Subcutaneous abdominal adipose tissue (tissue), 5 donors: ENCODE results near the gene MYL11.

Source experiments
- H3K27ac ChIP-seq: one replicate; pipeline ENCODE4 v1.7.0; 2013; ENCODE audit warnings: low read depth, mild to moderate bottlenecking, inconsistent platforms, low read length, moderate library complexity
- H3K27me3 ChIP-seq, 5 donors: one replicate each; pipeline ENCODE4 v1.7.0; 2013; ENCODE audit warnings: low read length in 5 of 5, inconsistent platforms in 1 of 5; ENCODE audit not compliant: control insufficient read depth in 5 of 5, insufficient read depth in 4 of 5
- H3K36me3 ChIP-seq, 5 donors: one replicate each; pipeline ENCODE4 v1.7.0; 2013; ENCODE audit warnings: low read length in 5 of 5; ENCODE audit not compliant: control insufficient read depth in 5 of 5, insufficient read depth in 5 of 5
- H3K4me1 ChIP-seq, 5 donors: one replicate each; pipeline ENCODE4 v1.7.0; 2013; ENCODE audit warnings: low read length in 5 of 5, mild to moderate bottlenecking in 3 of 5, moderate library complexity in 1 of 5; ENCODE audit not compliant: control insufficient read depth in 5 of 5, insufficient read depth in 5 of 5
- H3K4me3 ChIP-seq, 5 donors: one replicate each; pipeline ENCODE4 v1.7.0; 2013; ENCODE audit warnings: low read length in 5 of 5, low read depth in 1 of 5
- H3K9ac ChIP-seq, 5 donors: one replicate each; pipeline ENCODE4 v1.7.0; 2013; ENCODE audit warnings: low read length in 5 of 5, mild to moderate bottlenecking in 4 of 5, moderate library complexity in 3 of 5
- H3K9me3 ChIP-seq, 5 donors: one replicate each; pipeline ENCODE4 v1.7.0; 2013; ENCODE audit warnings: low read length in 5 of 5; ENCODE audit not compliant: control insufficient read depth in 5 of 5
- donor health status: healthy.
- donor health status: healthy.
- donor health status: healthy.
- donor health status: healthy.
- donor health status: healthy.

The MYL11 gene

DNA sequence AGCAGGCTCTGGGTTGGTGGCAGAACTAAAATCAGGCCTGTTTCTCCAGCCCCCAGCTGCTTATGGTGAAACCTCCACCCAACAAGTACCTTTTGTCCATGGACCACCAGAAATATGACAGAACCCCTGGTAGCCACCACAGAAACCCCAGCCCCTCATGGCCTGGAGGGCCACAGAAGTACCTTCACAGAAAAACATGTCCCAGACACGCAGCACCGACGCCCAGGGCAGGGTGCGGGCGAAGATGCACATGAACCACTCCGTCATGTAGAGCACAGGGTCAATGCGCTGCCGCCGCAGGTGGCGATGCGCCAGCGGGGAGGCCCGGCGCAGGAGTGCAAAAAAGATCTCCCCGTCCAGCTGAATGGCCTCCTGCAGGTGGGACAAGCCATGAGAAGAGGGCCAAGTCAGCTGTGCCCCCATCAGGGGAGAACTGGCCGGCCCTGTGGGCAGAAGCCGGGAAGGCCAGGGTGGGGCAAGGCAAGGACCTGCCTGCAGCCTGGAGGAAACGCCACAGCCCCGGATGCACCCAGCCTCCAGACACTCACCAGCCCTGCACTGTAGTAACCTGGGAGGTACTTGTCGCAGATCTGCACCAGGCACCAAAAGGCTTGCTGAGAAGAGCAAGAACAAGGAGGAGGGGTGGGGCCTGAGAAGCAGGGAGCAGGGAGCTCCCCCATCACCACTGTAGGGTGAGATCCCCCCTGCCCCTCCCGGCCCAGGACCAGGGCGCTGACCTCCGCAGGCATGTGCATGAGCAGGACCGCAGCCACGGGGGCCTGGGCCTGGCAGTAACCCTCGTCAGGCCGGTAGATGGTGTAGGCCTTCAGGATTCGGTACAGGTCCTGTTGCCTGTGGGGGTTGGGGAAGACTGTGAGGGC, 15.4 kb upstream of the MYL11 start:
- H3K4me3 ChIP-seq, result no peak overlapping the region
- peaks cover 0 to 4% (median 0%) of the 10 kb centered on the region in 5 donors for H3K27me3 ChIP-seq
- H3K9ac ChIP-seq, result no peak overlapping the region
- H3K4me1 ChIP-seq, result peaks cover 7 to 30% (median 26%) of the 10 kb centered on the region in 5 donors
- peaks cover 0 to 58% (median 50%) of the 10 kb centered on the region in 5 donors for H3K36me3 ChIP-seq
- H3K9me3 ChIP-seq, result no peaks in the 10 kb centered on the region
- H3K27ac ChIP-seq, result no peak overlapping the region

DNA sequence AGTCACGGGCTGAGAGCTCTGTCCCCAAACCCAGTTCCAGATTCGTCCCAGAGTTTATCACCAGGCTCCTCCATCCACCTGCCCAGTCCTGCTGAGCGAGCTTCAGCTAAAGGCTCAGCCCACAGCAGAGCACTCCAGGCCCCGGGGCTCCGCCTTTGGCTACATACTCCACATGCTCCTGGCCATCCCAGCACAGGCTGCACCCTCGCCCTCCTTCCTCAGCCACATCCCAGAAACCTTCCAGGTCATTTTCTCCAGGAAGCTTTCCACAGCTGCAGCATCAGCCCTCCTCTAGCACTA, 14.8 kb upstream of the MYL11 start:
- Histone ChIP-seq H3K27me3 (peaks cover 0 to 4% (median 0%) of the 10 kb centered on the region in 5 donors), H3K27ac (no peak overlapping the region), H3K9me3 (no peaks in the 10 kb centered on the region), H3K4me1 (peaks cover 5 to 25% (median 20%) of the 10 kb centered on the region in 5 donors), H3K36me3 (peaks cover 0 to 64% (median 56%) of the 10 kb centered on the region in 5 donors), H3K9ac (no peak overlapping the region), H3K4me3 (no peak overlapping the region)

DNA sequence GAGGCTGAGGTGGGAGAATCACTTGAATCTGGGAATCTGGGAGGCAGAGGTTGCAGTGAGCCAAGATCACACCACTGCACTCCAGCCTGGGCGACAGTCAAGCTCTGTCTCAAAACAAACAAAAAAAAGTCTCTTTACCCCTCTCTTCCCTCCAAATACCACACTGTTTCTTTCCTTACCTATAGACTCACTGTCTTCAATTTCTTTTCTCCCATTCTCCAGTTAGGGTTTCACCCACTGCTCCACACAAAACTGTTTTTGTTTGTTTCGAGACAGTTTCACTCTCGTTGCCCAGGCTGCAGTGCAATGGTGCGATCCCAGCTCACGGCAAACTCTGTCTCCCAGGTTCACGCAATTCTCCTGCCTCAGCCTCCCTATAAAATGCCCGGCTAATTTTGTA, 13.4 kb upstream of the MYL11 start:
- Histone ChIP-seq H3K27ac (no peak overlapping the region), H3K4me1 (peaks cover 0 to 14% (median 12%) of the 10 kb centered on the region in 5 donors), H3K36me3 (peaks cover 0 to 75% (median 61%) of the 10 kb centered on the region in 5 donors), H3K9me3 (no peaks in the 10 kb centered on the region), H3K27me3 (no peaks in the 10 kb centered on the region), H3K4me3 (no peak overlapping the region), H3K9ac (no peak overlapping the region)

DNA sequence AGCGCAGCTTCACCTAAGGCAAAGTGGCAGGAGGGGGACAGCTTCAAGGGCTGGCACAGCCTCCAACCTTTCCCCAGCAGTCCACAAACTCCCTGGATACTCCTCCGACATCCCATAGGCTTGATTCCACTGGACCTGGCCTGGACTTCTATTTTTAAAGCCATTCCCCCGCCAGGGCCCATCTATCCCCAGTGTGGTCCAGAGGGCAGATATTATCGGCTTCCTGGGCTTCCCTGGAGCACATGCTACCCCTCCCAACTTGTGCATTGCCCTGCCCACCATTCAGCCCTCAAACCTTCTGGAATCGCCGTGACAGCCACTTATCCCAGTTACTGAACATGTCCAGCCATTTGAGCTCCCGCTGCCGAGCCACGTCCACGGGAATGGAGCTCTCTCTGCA, 9.4 kb upstream of the MYL11 start:
- Histone ChIP-seq H3K9me3 (no peaks in the 10 kb centered on the region), H3K4me3 (no peak overlapping the region), H3K36me3 (peaks cover 0 to 41% (median 32%) of the 10 kb centered on the region in 5 donors), H3K9ac (no peak overlapping the region), H3K27me3 (no peaks in the 10 kb centered on the region), H3K27ac (no peak overlapping the region), H3K4me1 (peaks cover 14 to 35% (median 34%) of the 10 kb centered on the region in 5 donors)

DNA sequence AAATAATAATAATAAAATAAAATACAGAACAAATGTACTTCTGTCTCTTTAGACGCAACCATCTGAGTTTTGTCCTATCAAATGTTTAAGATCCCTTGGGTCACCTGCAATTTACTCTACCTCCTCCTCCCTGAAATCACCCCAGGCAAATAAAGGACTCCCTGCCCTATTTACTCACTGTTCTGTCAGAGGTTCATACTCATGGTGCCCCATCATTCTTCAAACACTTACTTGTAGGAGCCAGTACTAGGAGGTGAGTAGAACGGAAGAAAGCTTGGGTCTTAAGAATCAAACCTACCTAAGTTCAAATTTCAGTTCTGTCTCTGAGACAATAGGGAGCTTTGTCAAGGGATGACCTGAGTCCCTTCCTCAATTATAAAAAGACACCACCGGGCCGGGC, 8.1 kb upstream of the MYL11 start:
- peaks cover 14 to 41% (median 39%) of the 10 kb centered on the region in 5 donors for H3K4me1 ChIP-seq
- H3K9me3 ChIP-seq, result no peaks in the 10 kb centered on the region
- H3K27me3 ChIP-seq, result no peaks in the 10 kb centered on the region
- H3K36me3 ChIP-seq, result peaks cover 0 to 31% (median 27%) of the 10 kb centered on the region in 5 donors
- no peak overlapping the region for H3K4me3 ChIP-seq
- H3K9ac ChIP-seq, result no peak overlapping the region
- H3K27ac ChIP-seq, result no peak overlapping the region

DNA sequence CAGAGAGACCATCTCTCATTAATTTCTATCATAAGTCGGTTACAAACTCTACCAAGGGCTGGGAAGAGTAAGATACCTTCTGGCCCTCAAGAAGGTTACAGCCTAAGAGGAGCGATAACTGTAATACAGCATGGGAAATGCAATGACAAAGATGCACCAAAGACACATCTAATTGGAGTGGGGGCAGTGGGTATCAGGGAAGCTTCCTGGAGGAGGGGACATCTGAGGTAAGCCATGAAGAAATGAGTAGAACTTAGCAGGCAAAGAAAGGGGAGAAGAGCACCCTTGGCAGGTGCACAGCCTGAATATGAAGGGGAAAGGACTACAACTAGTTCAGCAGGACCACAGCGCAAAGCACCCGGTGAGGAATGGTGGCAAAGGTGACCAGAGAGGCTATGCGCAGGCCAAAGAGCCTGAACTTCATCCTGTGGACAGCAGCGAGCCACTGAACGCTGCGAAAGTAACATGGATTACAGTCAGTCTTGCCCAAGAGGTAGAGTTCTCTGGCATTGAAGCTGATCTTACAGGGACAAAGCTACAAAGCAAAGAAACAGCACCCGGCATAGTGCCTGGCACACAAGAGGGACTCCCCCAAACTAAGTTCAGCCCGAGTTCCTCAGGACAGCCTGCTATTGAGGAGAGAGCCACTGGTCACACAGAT, 7.1 kb upstream of the MYL11 start:
- H3K4me3 ChIP-seq, result peak overlapping the region; percentile 67 to 80 (median 78)
- H3K27ac ChIP-seq, result peak overlapping the region; percentile 71
- H3K4me1 ChIP-seq, result peaks cover 14 to 42% (median 39%) of the 10 kb centered on the region in 5 donors
- H3K9ac ChIP-seq, result peak overlapping the region; percentile 79 to 95 (median 88)
- no peaks in the 10 kb centered on the region for H3K27me3 ChIP-seq
- no peaks in the 10 kb centered on the region for H3K9me3 ChIP-seq
- peaks cover 0 to 31% (median 25%) of the 10 kb centered on the region in 5 donors for H3K36me3 ChIP-seq

DNA sequence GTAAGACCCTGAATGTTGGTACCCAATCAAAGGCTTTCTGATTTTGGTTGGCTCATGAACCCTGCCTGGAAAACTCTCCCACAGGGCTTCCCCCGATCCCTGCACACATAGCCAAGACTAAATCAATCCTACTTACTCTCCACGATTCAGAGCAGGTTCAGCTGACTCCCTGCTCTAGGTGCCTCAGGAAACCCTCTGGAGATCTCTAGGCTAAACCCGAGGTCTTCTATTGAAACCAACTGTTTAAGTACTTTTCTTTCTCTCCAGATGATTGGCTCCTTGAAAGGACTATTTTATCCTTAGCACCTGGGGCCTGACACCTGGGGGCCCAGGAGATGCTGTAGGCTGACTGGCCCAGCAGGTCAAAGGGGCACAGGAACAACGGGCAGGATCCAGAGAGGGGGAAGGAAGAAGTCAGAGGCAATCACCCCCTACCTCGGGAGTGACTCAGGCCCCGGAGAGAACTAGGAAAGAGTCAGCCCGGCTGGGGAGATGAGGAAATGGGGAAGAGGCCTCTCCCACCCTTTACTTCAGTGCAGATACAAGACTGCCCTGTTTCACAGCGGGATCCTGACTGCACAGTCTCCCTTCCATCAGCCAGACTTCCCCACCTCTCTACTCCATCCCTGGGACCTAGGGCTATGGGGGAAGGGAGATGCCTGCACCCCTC, 6.3 kb upstream of the MYL11 start:
- Histone ChIP-seq H3K27ac (peak overlapping the region; percentile 71), H3K36me3 (peaks cover 0 to 27% (median 19%) of the 10 kb centered on the region in 5 donors), H3K27me3 (no peaks in the 10 kb centered on the region), H3K9ac (peak overlapping the region; percentile 79 to 95 (median 88)), H3K9me3 (no peaks in the 10 kb centered on the region), H3K4me3 (peak overlapping the region; percentile 67 to 80 (median 78)), H3K4me1 (peaks cover 14 to 42% (median 39%) of the 10 kb centered on the region in 5 donors)

DNA sequence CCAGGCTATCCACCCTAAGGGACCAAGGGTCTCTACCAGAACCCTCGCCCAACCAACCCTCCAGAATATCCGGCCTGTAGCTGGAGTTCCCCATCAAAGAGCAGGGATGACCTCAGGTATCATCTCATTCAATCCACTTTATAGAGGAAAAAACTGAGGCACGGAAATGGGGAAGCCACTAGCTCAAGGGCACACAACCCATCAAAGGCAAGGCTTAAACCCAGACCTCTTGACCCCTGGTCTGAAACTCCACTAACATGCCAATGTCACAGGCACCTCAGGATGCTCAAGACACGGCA, 5.9 kb upstream of the MYL11 start:
- Histone ChIP-seq H3K27ac (peak overlapping the region; percentile 71), H3K4me1 (peaks cover 14 to 42% (median 39%) of the 10 kb centered on the region in 5 donors), H3K9ac (peak overlapping the region; percentile 79 to 95 (median 88)), H3K36me3 (peaks cover 0 to 24% (median 16%) of the 10 kb centered on the region in 5 donors), H3K9me3 (no peaks in the 10 kb centered on the region), H3K4me3 (peak overlapping the region; percentile 67 to 80 (median 78)), H3K27me3 (no peaks in the 10 kb centered on the region)

DNA sequence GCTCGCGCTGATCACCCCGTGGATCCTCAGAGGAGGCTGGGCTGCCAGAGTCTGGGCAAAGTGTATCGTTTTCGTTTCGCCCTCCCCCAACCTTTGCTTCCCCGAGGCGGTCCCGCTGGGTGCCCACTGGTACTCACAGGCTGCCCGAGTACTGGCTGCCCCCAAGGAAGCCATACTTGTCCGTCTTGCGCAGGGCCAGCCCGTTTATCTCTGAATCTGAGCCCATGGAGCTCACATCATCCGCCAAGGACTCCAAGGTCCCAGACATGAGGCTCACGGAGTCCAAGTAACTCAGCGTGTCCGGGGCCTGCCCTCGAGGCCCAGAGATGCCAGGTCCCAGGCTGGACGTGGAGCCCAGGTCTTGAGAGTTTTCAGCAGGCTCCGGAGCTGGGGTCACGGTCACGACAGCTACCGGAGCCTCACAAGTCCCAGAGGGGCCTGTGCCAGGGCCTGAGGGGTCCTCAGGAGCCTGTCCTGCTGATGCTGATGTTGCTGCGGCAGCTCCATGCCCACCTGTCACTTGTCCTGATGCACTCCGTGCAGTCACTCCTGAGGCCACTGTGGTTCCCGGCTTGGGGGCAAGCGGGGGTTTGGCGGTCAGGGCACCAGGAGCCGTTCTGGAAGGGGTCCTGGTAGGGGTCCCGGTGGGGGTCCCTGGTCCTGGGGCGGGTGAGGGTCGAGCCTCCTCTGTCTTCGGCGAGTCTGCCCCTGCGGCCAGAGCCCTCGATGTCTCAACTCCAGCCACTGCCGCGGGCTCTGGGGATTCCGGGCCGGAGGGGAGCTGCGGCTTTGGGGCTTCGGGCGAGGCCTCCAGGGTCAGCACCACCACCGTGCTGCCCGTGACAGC, 5.3 kb upstream of the MYL11 start:
- H3K27ac ChIP-seq, result peak overlapping the region; percentile 71
- no peaks in the 10 kb centered on the region for H3K9me3 ChIP-seq
- peak overlapping the region; percentile 79 to 95 (median 88) for H3K9ac ChIP-seq
- peaks cover 14 to 42% (median 39%) of the 10 kb centered on the region in 5 donors for H3K4me1 ChIP-seq
- H3K27me3 ChIP-seq, result no peaks in the 10 kb centered on the region
- H3K4me3 ChIP-seq, result peak overlapping the region; percentile 67 to 80 (median 78)
- H3K36me3 ChIP-seq, result peaks cover 0 to 19% (median 15%) of the 10 kb centered on the region in 5 donors
